TTC549 (cell line): ENCODE data around the gene MDK.

Source experiments
- FAIRE-seq: peaks from 2 replicates; lab custom pipeline; 2012; peaks lifted over from hg19 to GRCh38; lab: Jason Lieb, UNC

MDK gene

DNA sequence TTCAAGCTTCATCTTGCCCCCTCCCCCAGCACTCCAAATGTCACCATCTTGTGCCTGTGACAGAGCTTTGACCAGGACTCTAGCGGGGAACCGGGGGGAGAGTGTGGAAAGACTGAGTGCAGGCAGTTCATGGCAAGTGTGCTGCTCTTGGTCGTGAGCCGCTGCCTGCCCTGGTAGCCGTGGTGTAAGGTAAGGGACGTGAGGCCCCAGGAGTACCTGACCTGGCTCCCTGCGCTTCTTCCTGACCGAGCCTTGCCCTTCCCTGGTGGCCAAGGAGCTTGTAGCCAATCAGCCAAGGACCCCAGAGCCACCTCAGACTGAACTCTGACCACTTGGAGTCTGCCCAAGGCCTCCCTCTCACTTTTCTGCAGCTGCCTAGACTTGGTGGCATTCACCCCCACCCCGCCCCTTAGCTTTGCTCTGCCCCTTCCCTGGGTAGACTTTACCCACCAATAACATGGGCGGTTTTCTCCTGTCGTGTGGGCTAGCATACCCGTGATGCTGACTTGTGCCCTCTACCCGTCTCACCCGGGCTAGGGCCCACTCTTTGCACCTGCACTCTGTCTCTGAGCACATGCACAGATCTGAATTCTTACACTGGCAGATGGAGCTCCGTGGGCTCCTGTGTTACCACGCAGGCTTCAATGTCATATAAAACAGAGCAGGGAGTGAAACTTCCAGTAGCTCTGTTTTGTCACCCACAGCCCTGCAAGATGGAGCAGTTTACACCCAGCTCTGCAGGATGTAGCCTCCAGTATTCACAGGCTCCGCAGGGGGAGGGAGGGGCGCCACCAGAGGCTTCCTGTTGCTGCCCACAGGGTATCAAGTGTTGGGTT, 32.7 kb upstream of the MDK start:
- FAIRE-seq, result no peak

- no peak for FAIRE-seq
These were observed 30.8 kb upstream of the MDK start for GRCh38 chr11:46350695-46351094.

DNA sequence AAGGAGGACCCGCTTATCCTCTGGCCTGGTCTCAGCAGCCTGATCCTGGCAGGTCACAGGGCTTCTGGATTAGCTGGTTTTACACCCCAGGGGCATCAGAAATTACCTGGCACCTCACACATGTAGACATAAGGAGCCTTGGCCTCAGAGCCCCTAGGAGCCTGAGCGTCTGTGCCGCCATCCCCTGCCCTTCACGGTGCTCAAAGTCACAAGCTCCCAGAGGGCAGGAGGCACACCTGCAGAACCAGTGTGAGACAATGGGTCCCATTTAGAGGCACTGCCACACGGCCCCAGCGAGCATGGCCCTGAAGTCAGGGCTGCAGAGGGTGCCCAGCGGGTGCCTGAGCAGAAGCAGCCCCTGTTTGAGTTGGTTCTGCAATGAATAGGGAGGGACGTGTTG, 30.3 kb upstream of the MDK start:
- FAIRE-seq, result no peak

GRCh38 chr11:46351606-46352005, 29.9 kb upstream of the MDK start:
- no peak for FAIRE-seq

DNA sequence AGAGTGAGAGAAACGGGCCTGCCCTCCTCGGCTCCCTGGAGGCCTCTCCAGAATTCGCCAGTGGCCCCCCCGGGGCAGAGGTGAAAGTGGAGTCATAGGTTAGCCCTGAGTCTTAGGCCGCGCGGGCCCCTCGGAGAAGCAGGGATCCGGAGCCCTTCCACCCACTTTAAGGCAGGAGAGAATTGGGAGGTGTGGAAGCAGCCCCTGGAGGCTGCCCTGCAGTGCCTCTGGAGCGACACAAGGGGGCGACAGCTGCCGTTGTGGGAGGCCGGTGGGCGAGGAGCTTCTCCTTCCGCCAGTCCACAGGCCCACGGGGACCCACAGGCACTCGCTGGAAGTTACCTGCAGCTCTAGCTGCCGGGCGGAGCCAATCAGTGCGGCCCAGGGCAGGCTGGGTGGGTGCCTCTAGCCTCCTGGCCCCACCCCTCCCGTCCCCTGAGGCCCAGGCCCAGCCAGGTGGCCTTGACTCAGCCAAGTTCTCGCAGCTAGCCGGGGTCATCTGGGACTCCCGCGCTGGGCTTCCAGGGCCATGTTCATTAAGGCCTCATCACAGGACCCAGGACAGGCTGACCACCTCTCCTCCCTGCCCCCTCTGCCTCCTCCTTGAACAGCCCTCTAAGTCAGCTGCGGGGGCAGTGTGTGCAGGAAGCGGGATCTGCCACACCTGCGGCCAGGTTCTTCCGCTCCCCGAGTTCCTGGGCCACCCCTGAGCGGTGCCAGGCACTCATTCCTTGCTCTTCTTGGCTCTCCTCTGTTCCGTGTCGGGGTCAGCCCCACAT, 29.2 kb upstream of the MDK start:
- FAIRE-seq, result no peak

GRCh38 chr11:46353698-46354097, 27.8 kb upstream of the MDK start:
- FAIRE-seq, result no peak

GRCh38 chr11:46356924-46357482, 24.5 kb upstream of the MDK start:
- FAIRE-seq, result no peak

GRCh38 chr11:46357483-46357936, 24.0 kb upstream of the MDK start:
- FAIRE-seq, result no peak

- no peak for FAIRE-seq
These were observed 21.5 kb upstream of the MDK start for GRCh38 chr11:46359953-46360352.

- no peak for FAIRE-seq
These were observed 20.6 kb upstream of the MDK start for GRCh38 chr11:46360878-46361277.

- no peak for FAIRE-seq
These were observed 19.9 kb upstream of the MDK start for GRCh38 chr11:46361283-46362155.

- no peak for FAIRE-seq
These were observed 19.1 kb upstream of the MDK start for GRCh38 chr11:46362156-46363030.

GRCh38 chr11:46363031-46363407, 18.4 kb upstream of the MDK start:
- FAIRE-seq, result no peak

DNA sequence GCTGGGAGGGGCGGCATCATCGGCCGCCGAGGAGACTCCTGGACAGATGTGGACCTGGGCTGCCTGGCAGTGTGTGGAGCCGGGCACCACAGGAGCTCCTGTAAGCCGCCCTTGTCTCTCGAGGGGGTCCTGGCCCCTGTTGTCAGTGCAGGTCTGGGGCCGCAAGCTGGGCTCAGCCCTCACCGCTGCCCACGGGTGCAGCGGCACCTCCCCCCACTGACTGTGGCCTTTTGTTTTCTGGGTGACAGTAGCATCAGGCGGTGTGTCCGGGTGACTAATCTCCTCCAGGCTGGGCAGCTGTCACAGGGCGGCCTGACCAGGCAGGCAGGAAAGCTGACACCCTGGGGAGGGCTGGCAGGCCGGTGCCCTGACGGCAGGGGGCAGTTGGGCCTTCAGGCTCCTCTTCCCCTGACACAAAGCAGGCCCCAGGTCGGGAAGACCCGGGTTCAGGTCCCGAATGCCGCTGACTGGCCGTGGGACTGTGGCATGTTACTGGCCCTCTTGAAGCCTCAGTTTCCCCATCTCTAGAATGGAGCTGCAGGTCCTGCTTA, 17.9 kb upstream of the MDK start:
- FAIRE-seq, result no peak

- FAIRE-seq, result no peak
These were observed 17.4 kb upstream of the MDK start for GRCh38 chr11:46364056-46364455.

DNA sequence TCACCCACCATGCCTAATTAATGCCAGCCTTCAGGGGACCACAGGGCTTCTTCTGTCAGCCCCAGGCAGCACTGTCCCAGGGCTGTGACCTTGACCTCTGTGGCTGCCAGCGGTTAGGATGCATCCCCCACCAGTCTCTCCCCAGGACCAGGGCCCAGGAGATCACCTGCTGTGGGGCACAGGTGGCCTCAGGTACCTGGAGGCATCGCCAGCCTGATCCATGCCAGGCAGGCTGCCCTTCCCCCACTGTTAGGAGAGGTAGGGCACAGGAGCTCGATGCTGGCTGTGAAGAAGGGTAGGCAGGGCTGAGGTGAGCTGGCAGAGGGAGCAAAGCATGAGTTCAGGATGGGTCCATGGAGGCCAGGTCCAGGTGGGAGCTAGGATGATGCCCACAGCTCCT, 16.7 kb upstream of the MDK start:
- FAIRE-seq, result no peak

- FAIRE-seq, result no peak
These were observed 15.2 kb upstream of the MDK start for GRCh38 chr11:46366260-46366659.

GRCh38 chr11:46366661-46367161, 14.8 kb upstream of the MDK start:
- FAIRE-seq, result no peak

- no peak for FAIRE-seq
These were observed 14.1 kb upstream of the MDK start for GRCh38 chr11:46367244-46367915.

GRCh38 chr11:46367916-46368267, 13.6 kb upstream of the MDK start:
- FAIRE-seq, result no peak
